Right lobe of liver (tissue), 4 donors: Measurements from ENCODE around the gene PKD1.

Source experiments
- CTCF ChIP-seq, 4 donors: fragments of 200-600 bp in 3 of 4; fragments of 450-650 bp in 1 of 4; IDR thresholded peaks; one replicate each; pipeline versions ENCODE4 v1.5.1 to v1.8.0; 2016 to 2022; ENCODE audit warnings: antibody characterized with exemption in 4 of 4, mild to moderate bottlenecking in 2 of 4
- POLR2A ChIP-seq: fragments of 450-650 bp; IDR thresholded peaks from one replicate; pipeline ENCODE4 v1.6.1; 2017; ENCODE audit warnings: antibody characterized with exemption, mild to moderate bottlenecking
- donor health status: DM: no; HTN: no; CAD: no.
- donor health status: DM: no; HTN: no; CAD: no.
- donor health status: DM: no; HTN: yes; CAD: no.

- TF ChIP-seq CTCF (IDR thresholded peaks at IDR 0.05) = no peak
- TF ChIP-seq POLR2A = no peak
Measured at GRCh38 chr16:2077016-2077415, 58.7 kb downstream of the PKD1 start.
